HG03432 (cell line): ENCODE data around the gene NOXA1.
"Not testable (repeated sequence)": the region's sequence is repeated elsewhere in the genome, so short reads cannot be mapped to it uniquely, and the experiment has no call there.

Source experiments
- ATAC-seq: cut with Tn5 transposase; IDR thresholded peaks from one replicate; pipeline ENCODE4 v1.9.1; 2021; ENCODE audit warnings: mild to moderate bottlenecking, moderate library complexity; ENCODE audit not compliant: unreplicated experiment

NOXA1 gene

GRCh38 chr9:137462986-137463930, 40.1 kb downstream of the NOXA1 start:
- ATAC-seq = no peak

DNA sequence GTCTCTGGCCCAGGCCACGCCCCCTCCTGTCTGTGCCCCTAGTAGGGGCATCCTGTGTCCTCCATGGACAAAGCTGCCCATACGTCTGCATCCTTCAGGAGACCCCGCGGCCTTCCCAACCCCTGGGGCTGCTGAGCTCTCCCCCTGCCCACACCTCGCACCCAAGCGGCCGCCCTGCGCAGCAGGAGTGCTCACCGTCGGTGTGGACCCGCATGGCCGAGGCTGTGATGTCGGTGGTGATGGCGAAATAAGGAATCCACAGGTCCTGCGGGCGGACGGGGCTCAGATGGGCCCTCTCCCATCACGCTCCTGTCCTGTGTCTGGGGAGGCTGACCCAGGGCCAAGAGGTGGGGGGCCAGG, 40.7 kb downstream of the NOXA1 start:
- no peak for ATAC-seq

GRCh38 chr9:137464291-137464999, 41.3 kb downstream of the NOXA1 start:
- ATAC-seq = no peak

- no peak for ATAC-seq
Observed at GRCh38 chr9:137465000-137465719, 42.0 kb downstream of the NOXA1 start.

GRCh38 chr9:137465720-137466388, 42.7 kb downstream of the NOXA1 start:
- no peak for ATAC-seq

- ATAC-seq = not testable (repeated sequence)
Observed at GRCh38 chr9:137466389-137467085, 43.3 kb downstream of the NOXA1 start.

GRCh38 chr9:137467161-137467581, 44.0 kb downstream of the NOXA1 start:
- no peak for ATAC-seq

DNA sequence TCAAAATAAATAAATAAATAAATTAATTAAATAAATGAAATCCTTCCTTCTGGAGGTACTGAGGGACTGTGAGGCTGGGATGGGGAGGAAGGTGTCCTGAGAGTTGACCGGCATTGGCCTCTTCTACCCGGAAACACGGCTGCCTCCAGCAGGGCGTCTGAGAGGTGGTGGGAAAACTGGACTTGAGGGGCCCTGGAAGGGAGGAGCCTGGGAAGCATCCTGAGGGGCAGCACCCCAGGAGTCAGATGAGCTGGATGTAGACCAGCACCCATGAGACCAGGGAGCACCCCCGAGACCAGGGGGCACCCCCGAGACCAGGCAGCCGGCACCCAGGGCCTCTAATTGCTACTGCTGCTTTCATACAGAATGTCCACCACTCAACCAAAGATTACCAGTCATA, 44.7 kb downstream of the NOXA1 start:
- ATAC-seq = no peak

DNA sequence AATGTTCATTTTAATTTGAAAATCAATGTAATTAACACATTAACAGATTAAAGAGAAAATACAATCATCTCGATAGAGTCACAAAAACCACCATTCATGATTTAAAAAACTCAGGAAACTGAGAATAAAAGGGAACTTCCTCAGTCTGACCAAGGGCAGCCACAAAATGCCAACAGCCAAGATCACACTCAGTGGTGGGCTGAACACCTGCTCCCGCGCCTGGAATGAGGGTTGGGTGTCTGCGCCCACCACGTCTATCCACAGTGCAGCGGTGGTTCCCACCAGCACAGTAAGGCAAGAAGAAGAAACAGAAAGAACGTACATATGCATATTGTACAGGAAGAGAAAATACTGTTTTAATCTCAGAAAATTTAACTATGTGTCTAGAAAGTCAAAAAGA, 47.6 kb downstream of the NOXA1 start:
- no peak for ATAC-seq

- ATAC-seq = no peak
Observed at GRCh38 chr9:137474271-137474670, 51.1 kb downstream of the NOXA1 start.

GRCh38 chr9:137475666-137476065, 52.5 kb downstream of the NOXA1 start:
- no peak for ATAC-seq

DNA sequence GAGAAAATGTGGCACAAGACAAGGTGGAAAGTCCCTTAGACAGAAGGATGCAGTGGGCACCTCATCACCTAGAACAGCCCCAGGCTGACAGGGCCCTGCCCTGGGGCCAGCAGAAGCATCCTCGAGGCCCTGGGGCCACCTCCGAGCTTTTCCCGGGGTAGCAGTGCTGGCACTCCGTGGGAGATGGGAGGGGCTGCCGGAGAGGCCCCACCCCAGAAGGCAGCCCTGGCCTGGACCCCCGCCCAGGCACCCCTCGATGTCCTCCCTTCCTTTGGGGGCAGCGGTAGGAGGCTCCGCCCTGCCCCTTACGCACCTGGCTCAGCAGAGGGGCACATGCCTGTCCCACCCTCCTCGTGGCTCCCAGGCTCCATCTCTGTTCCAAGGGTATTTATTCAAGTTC, 53.7 kb downstream of the NOXA1 start:
- no peak for ATAC-seq

DNA sequence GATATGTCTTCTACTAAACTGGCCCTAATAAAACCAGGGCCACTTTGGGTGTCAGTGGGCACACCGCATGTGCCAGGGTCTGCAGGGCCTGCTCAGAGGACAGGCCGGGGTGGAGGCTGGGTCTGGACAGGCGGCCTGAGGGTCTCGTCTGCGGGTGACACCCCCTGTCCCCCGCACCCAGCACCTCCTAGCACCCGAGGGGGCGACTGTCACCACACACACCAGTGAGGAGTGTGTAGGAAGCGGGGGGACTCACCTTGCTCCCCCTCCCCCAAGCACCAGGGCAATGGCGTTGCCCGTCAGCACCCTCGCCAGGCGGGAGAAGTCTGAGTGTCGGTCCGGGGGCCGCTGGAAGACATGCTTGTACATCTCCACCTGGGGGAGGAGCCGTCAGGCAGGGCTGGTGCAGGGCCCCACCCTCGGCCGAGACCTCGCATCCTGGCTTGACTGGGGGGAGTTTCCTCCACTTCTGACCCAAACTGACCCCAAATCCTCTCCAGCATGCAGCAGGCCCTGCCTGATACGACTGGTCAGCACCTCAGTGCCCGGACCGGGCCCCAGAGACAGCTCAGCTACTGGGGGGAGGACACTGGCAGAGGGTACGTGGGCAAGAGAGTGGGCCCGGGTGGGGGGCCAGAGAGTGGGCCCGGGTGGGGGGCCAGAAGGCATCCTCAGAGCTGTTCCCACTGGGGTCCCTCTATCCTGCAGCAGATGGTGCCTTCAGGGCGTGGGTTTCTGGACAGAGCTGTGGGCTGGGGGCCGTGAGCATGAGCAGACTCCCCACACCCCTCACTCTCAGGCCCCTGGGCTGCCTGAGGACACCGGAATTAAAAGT, 54.8 kb downstream of the NOXA1 start:
- ATAC-seq = no peak

DNA sequence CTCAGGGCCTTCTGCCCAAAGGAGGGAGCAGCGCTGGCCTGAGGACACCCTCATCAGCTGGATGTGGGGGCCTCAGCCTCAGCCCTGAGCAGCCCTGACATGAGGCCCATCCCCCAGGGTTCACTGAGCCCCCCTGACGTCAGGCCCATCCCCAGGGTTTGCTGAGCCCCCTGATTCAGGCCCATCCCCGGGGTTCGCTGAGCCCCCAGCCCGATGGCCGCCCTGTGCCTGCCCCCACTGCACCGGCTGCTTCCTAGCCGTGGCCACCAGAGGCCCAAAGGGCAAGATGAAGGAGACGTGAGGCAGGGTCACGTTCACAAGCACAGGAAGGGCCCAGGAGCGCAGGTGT, 55.4 kb downstream of the NOXA1 start:
- ATAC-seq = no peak

DNA sequence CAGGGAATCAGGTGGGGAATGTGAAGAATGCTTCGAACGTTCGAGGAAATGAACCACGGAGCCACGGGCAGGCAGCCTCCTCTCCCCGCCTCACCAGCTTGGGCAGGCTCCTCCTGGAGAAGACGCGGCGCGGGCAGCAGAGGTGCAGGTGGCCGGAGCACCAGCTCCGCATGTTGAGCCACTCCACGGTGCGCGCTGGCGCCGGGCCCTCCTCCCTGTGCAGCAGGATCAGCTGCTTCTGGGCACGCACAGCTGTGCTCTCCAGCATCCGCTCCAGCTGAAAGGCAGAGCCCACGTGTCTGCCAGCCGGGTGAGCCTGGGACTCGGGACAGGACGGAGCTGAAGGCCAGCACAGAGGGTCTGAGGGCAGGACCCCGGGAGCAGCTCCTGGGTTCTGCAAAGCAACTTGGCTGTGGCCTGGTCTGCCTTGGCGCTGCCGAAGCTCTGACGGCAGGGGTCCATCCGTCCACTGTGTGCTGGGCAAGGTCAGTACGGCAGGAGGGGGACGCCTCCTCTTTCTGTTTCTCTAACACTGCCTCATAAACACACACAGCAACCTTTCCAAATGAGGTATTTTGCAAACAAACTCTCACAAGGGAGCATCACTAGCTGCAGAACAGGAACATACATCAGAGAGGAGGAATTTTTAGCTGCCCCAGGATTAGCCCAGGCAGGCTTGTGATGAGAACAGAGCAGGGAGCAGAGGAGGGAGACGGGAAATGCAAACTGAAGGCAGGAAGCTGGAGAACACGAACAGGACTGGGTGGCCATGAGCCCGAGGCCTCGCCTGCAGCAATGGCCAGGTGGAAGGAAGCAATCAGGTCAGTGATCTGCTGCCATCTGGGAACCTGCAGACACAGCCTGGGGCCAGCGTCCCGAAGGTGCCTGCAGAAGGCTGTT, 56.0 kb downstream of the NOXA1 start:
- no peak for ATAC-seq

DNA sequence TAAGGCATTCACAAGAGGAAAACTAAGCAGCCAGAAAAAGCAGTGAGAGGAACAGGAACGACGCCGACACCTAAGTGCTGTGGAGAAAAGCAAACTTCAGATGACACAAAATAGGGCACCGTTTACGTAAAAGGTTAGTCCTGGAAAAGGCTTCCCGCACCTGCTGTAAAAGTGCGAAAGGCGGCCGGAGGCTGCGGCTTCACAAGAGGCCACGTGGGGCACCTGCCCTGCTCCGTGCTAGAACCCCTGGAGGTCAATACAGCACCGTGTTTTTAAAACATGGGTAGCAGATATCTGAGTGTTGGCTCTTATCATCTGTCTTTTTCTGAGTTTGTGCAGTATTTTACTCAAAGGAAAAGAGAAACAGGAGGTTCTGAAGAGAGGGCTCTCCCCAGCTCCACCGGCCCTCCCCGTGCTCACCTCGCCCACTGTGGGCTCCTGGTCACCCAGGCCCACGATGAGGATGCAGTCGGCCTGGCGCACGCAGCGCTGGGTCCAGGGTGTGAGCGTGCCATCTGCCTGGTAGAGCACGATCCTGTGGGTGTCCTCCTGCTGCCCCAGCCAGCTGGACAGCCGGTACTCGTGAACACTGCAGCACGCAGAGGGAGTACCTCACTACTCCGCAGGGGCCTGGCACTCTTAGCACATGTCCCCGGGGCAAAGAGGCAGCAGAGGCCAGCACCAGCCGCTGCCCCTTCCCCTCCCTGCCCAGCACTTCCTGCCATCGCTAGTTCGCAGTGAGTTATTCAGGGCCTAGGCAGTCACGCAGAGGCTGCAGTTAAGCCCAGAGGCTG, 56.9 kb downstream of the NOXA1 start:
- no peak for ATAC-seq
